PFSK-1 (cell line): ENCODE measurements around the gene VTI1A.

ENCODE experiments used
- POLR2AphosphoS5 ChIP-seq: IDR thresholded peaks from 2 replicates; pipeline ENCODE4 v1.6.1; 2012; ENCODE audit warnings: low read depth, mild to moderate bottlenecking, control low read depth, low read length, moderate library complexity
- SIN3A ChIP-seq: IDR thresholded peaks from 2 replicates; pipeline ENCODE4 v1.6.1; 2012; ENCODE audit warnings: mild to moderate bottlenecking, low read length, moderate library complexity, borderline replicate concordance; ENCODE audit not compliant: insufficient read depth
- TAF1 ChIP-seq: IDR thresholded peaks from 2 replicates; pipeline ENCODE4 v1.6.1; 2012; ENCODE audit warnings: low read length, control low read depth, borderline replicate concordance; ENCODE audit not compliant: insufficient read depth

GRCh38 chr10:112650588-112651030 lies 203.6 kb downstream of the VTI1A start:
- TF ChIP-seq TAF1 (no peak), POLR2AphosphoS5 (no peak), SIN3A (no peak)
